Uterus (tissue), 2 donors: Measurements from ENCODE around the gene SPOCK1.

Source experiments
- POLR2A ChIP-seq, 2 donors: fragments of 450-650 bp; IDR thresholded peaks; one replicate each; pipeline ENCODE4 v1.6.1; 2016; ENCODE audit warnings: antibody characterized with exemption in 2 of 2, mild to moderate bottlenecking in 1 of 2, moderate library complexity in 1 of 2
- TF ChIP-seq, protein P1 (sequence below), 4 experiments: fragments of 200-600 bp in 2 of 4; fragments of 450-650 bp in 2 of 4; sonication (generic) in 2 of 4; IDR thresholded peaks; one replicate each; pipeline ENCODE4 v1.5.1; 2016 to 2019; ENCODE audit warnings: antibody characterized with exemption in 4 of 4, mild to moderate bottlenecking in 2 of 4, moderate library complexity in 1 of 4

DNA sequence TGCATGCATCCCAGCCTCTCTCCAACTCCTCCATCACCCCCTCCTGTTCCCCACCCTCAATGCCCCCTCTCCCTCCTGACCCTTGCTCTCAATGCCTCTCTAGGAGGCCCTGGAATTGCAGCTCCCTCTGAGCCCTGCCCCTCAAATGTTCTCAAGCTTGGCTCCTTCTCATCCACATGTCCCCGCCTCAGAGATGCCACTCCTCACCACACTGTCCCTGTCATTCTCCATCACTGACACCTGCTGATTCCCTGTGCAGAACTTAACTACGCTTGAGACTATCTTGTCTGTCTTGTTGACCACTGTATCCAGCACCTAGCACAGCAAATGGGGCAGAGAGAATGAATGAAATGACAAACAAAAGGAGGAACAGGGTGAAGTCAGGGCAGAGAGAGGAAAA, 314.4 kb downstream of the SPOCK1 start:
- TF ChIP-seq, protein P1, sequence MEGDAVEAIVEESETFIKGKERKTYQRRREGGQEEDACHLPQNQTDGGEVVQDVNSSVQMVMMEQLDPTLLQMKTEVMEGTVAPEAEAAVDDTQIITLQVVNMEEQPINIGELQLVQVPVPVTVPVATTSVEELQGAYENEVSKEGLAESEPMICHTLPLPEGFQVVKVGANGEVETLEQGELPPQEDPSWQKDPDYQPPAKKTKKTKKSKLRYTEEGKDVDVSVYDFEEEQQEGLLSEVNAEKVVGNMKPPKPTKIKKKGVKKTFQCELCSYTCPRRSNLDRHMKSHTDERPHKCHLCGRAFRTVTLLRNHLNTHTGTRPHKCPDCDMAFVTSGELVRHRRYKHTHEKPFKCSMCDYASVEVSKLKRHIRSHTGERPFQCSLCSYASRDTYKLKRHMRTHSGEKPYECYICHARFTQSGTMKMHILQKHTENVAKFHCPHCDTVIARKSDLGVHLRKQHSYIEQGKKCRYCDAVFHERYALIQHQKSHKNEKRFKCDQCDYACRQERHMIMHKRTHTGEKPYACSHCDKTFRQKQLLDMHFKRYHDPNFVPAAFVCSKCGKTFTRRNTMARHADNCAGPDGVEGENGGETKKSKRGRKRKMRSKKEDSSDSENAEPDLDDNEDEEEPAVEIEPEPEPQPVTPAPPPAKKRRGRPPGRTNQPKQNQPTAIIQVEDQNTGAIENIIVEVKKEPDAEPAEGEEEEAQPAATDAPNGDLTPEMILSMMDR (IDR thresholded peaks at IDR 0.05), result no peak
- TF ChIP-seq POLR2A (IDR thresholded peaks at IDR 0.05), result no peak
